ENCODE results near the gene MTF1. TPM values are rescaled to one million over a fixed set of nuclear protein-coding genes. Genes with fewer than 3 reads are reported as not detected.

MTF1 gene
- total and polyA plus RNA-seq, 12 donors: 1.5 to 17.1 (median 10.5) TPM

GRCh38 chr1:37865348-37866120, 6.1 kb upstream of the MTF1 start:
- Histone ChIP-seq H3K27me3 (no peaks in the 10 kb centered on the region), H3K4me3 (no peak overlapping the region), H3K4me1 (peaks cover 0 to 2% (median under 1%) of the 10 kb centered on the region in 9 donors), H3K27ac (no peak overlapping the region), H3K9me3 (no peaks in the 10 kb centered on the region), H3K36me3 (peaks cover 0 to 99% (median 48%) of the 10 kb centered on the region in 9 donors)
- TF ChIP-seq CTCF (IDR thresholded peaks at IDR 0.05): no peak
- intact Hi-C loops (cut with DNase I): loop anchor here in 2 of 10 donors (10.0 kb wide), 2 partner anchors 61 to 171 kb away; partner anchors contain the start of genes C1orf122 (in 1 of the 2), CDCA8 (in 1 of the 2) and YRDC (in 1 of the 2)
- DNase-seq (no peak), ATAC-seq (no peak)
- WGBS, 2 donors: 90 to 92% methylated on average over 6 of the region's 6 CpGs

- Histone ChIP-seq H3K27ac (no peak overlapping the region), H3K36me3 (peaks cover 0 to 69% (median 29%) of the 10 kb centered on the region in 9 donors), H3K27me3 (no peaks in the 10 kb centered on the region), H3K9me3 (no peaks in the 10 kb centered on the region), H3K4me3 (no peak overlapping the region), H3K4me1 (peaks cover 0 to 25% (median 18%) of the 10 kb centered on the region in 9 donors)
- TF ChIP-seq CTCF (IDR thresholded peaks at IDR 0.05): no peak
- intact Hi-C loops (cut with DNase I): loop anchor here in 3 of 10 donors (5.0 to 10.0 kb wide), 4 partner anchors 50 to 170 kb away; partner anchors contain the start of genes CDCA8 (in 2 of the 3), C1orf122 (in 1 of the 3) and YRDC (in 1 of the 3)
- ATAC-seq (no peak), DNase-seq (no peak)
- WGBS, 2 donors: 88 to 89% methylated on average over 3 of the region's 3 CpGs
Measured at GRCh38 chr1:37862330-37862729, 2.9 kb upstream of the MTF1 start.

- no peak for ATAC-seq
- no peak for TF ChIP-seq CTCF (IDR thresholded peaks at IDR 0.05)
- intact Hi-C loops (cut with DNase I): loop anchor here in 3 of 10 donors (5.0 to 10.0 kb wide), 4 partner anchors 49 to 169 kb away; partner anchors contain the start of genes CDCA8 (in 2 of the 3), C1orf122 (in 1 of the 3) and YRDC (in 1 of the 3)
Measured at GRCh38 chr1:37861151-37861550, 1.8 kb upstream of the MTF1 start.

GRCh38 chr1:37860346-37860666, 914 bp upstream of the MTF1 start:
- Histone ChIP-seq H3K9me3 (no peaks in the 10 kb centered on the region), H3K4me3 (peak overlapping the region in 9 of 10 donors; percentile 72 to 96 (median 84)), H3K27ac (peak overlapping the region; percentile 75 to 98 (median 94)), H3K27me3 (no peaks in the 10 kb centered on the region), H3K36me3 (peaks cover 0 to 69% (median 26%) of the 10 kb centered on the region in 9 donors), H3K4me1 (peaks cover 0 to 45% (median 37%) of the 10 kb centered on the region in 9 donors)
- DNase-seq: no peak
- peak in 3 of 9 donors; percentile 12 to 42 (median 36) for TF ChIP-seq CTCF (IDR thresholded peaks at IDR 0.05)
- intact Hi-C loops (cut with DNase I): loop anchor here in 3 of 10 donors (5.0 to 10.0 kb wide), 4 partner anchors 48 to 168 kb away; partner anchors contain the start of genes CDCA8 (in 2 of the 3), C1orf122 (in 1 of the 3) and YRDC (in 1 of the 3)
- 23 to 31% methylated on average over 5 of the region's 5 CpGs for WGBS, 2 donors
- no peak for ATAC-seq

More at GRCh38 chr1:37861151-37861550, 1.8 kb upstream of the MTF1 start:
- H3K27me3 ChIP-seq: no peaks in the 10 kb centered on the region
- peaks cover 0 to 69% (median 34%) of the 10 kb centered on the region in 9 donors for H3K36me3 ChIP-seq
- H3K27ac ChIP-seq: no peak overlapping the region
- 91 to 95% methylated on average over 4 of the region's 4 CpGs for WGBS, 2 donors
- no peak overlapping the region for H3K4me3 ChIP-seq
- no peaks in the 10 kb centered on the region for H3K9me3 ChIP-seq
- DNase-seq: no peak
- peaks cover 0 to 37% (median 28%) of the 10 kb centered on the region in 9 donors for H3K4me1 ChIP-seq

All from heart right ventricle (tissue), 16 donors.